HG03066 (cell line): ENCODE measurements around the gene NDRG3.
"Not testable (repeated sequence)": the region's sequence is repeated elsewhere in the genome, so short reads cannot be mapped to it uniquely, and the experiment has no call there.

Experiments
- ATAC-seq: cut with Tn5 transposase; IDR thresholded peaks from one replicate; pipeline ENCODE4 v1.9.1; 2021; ENCODE audit warnings: low read depth; ENCODE audit not compliant: unreplicated experiment

The NDRG3 gene

DNA sequence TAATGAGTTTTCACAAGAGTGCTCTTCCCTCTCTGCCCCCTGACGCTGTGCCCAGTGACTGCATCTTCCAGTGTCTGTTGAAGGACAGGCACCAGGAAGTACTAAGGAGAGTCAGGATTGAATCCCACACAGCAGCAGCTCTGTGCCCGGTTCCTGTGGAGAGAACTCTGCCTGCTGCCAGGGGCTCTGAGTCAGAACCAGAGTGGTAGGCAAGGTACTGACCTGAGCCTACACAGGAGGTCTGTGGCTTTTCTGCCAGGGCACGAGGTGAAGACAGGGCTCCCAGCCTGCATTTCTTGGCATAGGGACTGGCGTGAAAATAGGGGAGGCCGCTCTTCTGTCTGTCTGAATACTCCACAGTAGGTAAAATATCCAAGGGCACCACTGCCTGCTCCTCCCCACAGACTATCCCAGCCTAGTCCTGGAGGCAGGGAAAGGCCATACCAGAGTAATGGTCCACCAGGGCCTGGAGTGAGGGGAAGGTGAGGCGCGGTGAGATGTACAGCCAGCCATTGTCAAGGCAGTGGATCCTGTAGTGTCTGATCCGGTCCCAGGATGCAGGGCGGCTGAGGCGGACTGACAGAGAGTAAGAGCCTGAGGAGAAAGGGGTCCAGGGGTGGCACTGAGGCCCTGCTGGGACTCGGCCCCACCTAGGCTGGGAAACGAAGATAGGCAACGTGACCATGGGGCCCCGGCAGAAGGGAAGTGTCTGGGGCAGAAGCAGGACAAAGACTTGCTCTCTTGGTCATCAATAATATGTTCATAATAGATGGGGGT is 130.9 kb downstream of the NDRG3 start:
- no peak for ATAC-seq

DNA sequence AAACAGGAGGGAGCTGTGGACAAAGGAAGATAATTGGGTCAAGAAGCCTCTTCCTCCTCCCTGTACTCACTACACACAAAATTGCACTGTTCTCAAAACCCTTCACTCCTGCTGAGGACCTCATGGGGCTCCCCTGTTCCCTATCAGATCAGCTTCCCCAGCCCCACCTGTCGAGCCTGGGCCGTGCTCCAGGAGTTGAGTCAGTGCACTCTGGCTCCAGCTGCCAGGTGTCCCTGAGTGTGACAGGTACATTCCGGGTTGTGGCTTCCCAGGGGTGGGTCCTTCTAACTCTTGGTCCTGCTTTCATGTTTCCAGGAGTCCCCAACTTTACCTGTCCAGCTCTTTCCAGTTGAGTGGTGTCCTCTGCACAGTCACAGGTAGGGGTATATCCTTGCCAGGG is 131.9 kb downstream of the NDRG3 start:
- ATAC-seq, result no peak

DNA sequence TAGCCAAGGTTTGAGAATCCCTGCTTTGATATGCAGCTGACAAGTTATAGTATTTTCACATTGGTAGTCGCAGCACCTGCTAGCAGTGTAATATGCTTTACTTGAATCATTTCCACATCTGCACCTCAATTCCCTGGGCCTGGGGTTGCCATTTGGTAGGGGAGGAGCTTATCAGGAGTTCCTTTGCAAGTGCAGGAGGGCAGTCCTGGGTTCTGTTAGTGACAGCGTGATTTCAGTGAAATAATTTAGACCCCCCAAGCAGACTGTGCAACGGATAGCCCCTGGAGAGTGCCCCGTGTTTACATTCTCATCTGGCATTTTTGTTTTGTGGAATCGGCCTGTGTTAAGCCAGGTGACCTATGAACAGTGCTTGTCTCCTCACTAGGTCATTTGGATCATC is 134.3 kb downstream of the NDRG3 start:
- ATAC-seq, result no peak

- ATAC-seq, result not testable (repeated sequence)
Observed at GRCh38 chr20:36608388-36608728, 137.5 kb downstream of the NDRG3 start.

- no peak for ATAC-seq
Observed at GRCh38 chr20:36607586-36608387, 138.1 kb downstream of the NDRG3 start.

DNA sequence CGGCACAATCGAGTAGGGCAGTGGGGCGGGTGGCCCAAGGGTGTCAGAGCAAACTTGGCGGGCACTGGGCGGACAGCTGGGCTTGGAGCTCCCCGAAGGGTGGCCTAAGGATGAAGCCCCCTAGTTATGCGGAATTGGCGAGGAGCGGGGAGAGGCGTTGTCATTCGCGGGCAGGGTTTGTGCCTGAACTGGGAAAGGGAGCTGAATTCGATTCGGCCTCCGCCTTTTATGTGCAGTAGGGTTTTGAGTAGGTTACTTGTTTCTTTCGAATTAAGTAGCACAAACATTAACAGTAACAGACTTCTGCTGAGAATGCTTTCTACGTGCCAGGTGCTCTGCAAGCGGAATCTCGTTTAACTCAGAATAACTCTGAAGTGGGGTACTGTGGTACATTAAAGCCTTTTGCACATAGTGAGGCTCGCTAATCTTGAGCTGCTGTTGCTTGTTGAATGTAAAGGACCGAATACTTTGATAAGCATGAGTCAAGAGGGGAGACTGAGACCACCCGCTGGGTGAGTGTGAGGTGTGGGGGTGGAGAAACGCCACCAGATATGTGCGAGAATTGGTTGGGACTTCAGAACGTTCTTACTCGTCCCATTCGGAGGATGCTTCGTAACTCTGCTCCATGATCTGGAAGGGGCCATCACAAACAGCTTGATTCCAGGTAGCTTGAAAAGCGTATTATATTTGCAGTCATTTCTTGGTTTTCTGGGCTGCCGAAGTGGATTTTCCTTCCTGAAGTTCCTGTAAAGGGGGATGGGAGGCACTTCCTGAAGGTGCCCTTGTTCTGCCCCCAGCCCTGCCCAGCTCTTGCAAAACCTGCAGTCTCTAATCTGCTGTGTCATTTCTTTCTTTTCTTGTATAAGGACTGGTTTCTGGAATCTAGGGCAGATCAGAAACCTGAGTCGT is 139.5 kb downstream of the NDRG3 start:
- ATAC-seq, result no peak

GRCh38 chr20:36605399-36606157 is 140.3 kb downstream of the NDRG3 start, which contains the start of gene RAB5IF:
Gene RAB5IF (plus strand): TSS chr20:36605779. CDS start chr20:36605952, 173 bp downstream.
- ATAC-seq, result peak; percentile 79

DNA sequence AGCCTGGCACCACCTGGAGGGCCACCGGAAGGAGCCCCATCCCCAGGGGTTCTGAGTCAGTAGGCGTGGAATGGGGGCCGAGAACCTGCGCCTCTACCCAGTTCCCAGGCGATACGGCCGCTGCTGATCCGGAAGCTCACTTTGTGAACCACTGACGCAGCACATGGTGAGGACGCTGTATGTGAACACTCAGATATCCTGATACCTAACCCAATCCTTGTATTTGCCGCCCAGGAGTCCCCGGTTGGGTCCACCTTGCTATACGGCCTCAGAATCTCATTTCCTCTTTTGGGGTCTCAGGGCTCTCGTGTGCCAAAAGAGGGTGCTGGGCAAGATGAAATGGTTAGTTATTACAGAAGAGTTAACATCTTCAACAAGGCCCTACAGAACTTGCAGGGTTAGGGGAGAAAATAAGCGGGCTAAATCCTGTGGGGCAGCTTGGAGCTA is 140.9 kb downstream of the NDRG3 start:
- ATAC-seq, result peak; percentile 47
